IPS-15b (cell line): ENCODE results near the gene VANGL2.

Experiments
- H3K27me3 ChIP-seq: one replicate; pipeline ENCODE4 v1.6.1; 2013; ENCODE audit warnings: low read length; ENCODE audit not compliant: control insufficient read depth, insufficient read depth
- H3K36me3 ChIP-seq: one replicate; pipeline ENCODE4 v1.6.1; 2013; ENCODE audit warnings: low read length; ENCODE audit not compliant: control insufficient read depth, insufficient read depth
- H3K4me1 ChIP-seq: one replicate; pipeline ENCODE4 v1.6.1; 2013; ENCODE audit warnings: mild to moderate bottlenecking, low read length; ENCODE audit not compliant: control insufficient read depth, insufficient read depth
- H3K4me3 ChIP-seq: one replicate; pipeline ENCODE4 v1.5.1; 2013; ENCODE audit warnings: low read depth, low read length
- H3K9ac ChIP-seq: one replicate; pipeline ENCODE4 v1.6.1; 2013; ENCODE audit warnings: low read depth, mild to moderate bottlenecking, low read length
- H3K9me3 ChIP-seq: one replicate; pipeline ENCODE4 v1.6.1; 2013; ENCODE audit warnings: mild to moderate bottlenecking, low read length; ENCODE audit not compliant: control insufficient read depth, insufficient read depth

Gene VANGL2

GRCh38 chr1:160432371-160432786 is 32.0 kb downstream of the VANGL2 start:
- H3K27me3 ChIP-seq = no peaks in the 10 kb centered on the region
- H3K9ac ChIP-seq = no peak overlapping the region
- no peak overlapping the region for H3K4me3 ChIP-seq
- no peaks in the 10 kb centered on the region for H3K36me3 ChIP-seq
- no peaks in the 10 kb centered on the region for H3K9me3 ChIP-seq
- H3K4me1 ChIP-seq = no peaks in the 10 kb centered on the region

GRCh38 chr1:160436966-160437365 is 36.6 kb downstream of the VANGL2 start:
- Histone ChIP-seq H3K9me3 (no peaks in the 10 kb centered on the region), H3K27me3 (no peaks in the 10 kb centered on the region), H3K4me1 (no peaks in the 10 kb centered on the region), H3K4me3 (no peak overlapping the region), H3K36me3 (no peaks in the 10 kb centered on the region), H3K9ac (no peak overlapping the region)

GRCh38 chr1:160437432-160438316 is 37.3 kb downstream of the VANGL2 start:
- H3K4me3 ChIP-seq = no peak overlapping the region
- no peaks in the 10 kb centered on the region for H3K36me3 ChIP-seq
- no peak overlapping the region for H3K9ac ChIP-seq
- H3K9me3 ChIP-seq = no peaks in the 10 kb centered on the region
- no peaks in the 10 kb centered on the region for H3K4me1 ChIP-seq
- H3K27me3 ChIP-seq = no peaks in the 10 kb centered on the region

GRCh38 chr1:160438317-160438918 is 38.1 kb downstream of the VANGL2 start:
- Histone ChIP-seq H3K4me1 (no peaks in the 10 kb centered on the region), H3K9me3 (no peaks in the 10 kb centered on the region), H3K27me3 (no peaks in the 10 kb centered on the region), H3K4me3 (no peak overlapping the region), H3K9ac (no peak overlapping the region), H3K36me3 (no peaks in the 10 kb centered on the region)

GRCh38 chr1:160438935-160439334 is 38.6 kb downstream of the VANGL2 start:
- Histone ChIP-seq H3K36me3 (no peaks in the 10 kb centered on the region), H3K9me3 (no peaks in the 10 kb centered on the region), H3K27me3 (no peaks in the 10 kb centered on the region), H3K4me3 (no peak overlapping the region), H3K4me1 (no peaks in the 10 kb centered on the region), H3K9ac (no peak overlapping the region)

DNA sequence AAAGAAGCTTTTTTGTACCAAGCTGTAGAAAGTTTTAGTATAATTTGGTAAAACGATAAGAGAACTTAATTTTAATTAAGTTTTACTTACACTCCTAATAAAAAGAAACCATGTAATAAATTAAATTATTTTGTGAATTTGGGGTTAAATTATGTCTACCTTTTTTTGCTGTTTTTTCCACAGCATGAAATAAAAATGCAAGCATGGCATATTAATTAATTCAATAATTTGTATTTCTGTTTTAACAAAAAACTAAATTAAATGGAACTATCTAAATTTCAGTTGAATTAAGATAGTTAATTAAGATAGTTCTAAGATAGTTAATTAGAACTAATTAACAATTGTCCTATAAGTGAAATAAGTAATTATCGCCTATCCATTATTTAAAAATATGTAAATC is 39.4 kb downstream of the VANGL2 start:
- Histone ChIP-seq H3K36me3 (no peaks in the 10 kb centered on the region), H3K9me3 (no peaks in the 10 kb centered on the region), H3K4me3 (no peak overlapping the region), H3K9ac (no peak overlapping the region), H3K27me3 (no peaks in the 10 kb centered on the region), H3K4me1 (no peaks in the 10 kb centered on the region)

DNA sequence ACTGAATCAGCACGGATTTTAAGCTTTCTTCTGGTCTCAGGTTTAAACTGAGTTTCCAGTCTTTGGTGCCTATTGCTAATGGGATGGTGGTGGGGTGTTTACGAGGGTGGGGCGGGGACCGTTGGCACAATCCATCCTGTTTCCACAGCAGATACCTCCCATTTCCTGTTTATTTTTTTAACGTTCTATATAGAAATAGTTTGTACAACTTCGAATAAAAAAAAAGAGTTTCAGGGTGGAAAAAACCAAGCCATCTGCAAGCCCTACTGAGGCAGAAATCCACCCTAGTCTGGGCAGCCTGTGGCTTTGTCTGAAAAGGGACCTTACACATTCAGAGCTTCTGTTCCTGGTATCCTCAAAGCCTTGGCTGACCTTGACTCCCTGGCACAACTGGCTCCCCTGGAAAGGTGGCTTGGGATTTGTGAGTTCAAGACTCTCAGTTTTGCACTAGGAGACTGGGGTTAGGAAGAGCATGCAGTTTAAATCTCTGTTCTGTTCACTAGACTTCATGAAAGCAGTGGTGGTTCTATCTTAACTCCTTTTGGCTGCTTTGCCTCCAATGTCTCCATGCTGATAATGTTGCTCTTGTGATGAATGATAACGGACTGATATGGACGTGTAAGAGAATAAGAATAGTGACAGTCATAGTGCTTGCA is 46.7 kb downstream of the VANGL2 start:
- no peak overlapping the region for H3K9ac ChIP-seq
- H3K4me1 ChIP-seq = no peaks in the 10 kb centered on the region
- H3K27me3 ChIP-seq = no peaks in the 10 kb centered on the region
- no peak overlapping the region for H3K4me3 ChIP-seq
- H3K36me3 ChIP-seq = no peaks in the 10 kb centered on the region
- H3K9me3 ChIP-seq = no peaks in the 10 kb centered on the region

DNA sequence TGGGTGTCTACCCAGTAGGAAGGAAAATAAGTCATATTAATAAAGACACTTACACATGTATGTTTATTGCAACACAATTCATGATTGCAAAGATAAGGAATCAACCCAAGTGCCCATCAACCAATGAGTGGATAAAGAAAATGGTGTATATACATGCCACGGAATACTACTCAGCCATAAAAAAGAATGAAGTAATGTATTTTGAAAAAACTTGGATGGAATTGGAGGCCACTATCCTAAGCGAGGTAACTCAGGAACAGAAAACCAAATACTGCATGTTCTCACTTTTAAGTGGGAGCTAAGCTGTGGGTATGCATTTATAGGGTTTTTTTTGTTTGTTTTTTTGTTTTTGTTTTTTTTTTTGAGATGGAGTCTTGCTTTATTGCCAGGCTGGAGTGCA is 49.1 kb downstream of the VANGL2 start:
- H3K9me3 ChIP-seq = no peaks in the 10 kb centered on the region
- H3K4me1 ChIP-seq = no peaks in the 10 kb centered on the region
- no peak overlapping the region for H3K4me3 ChIP-seq
- H3K9ac ChIP-seq = no peak overlapping the region
- H3K27me3 ChIP-seq = no peaks in the 10 kb centered on the region
- H3K36me3 ChIP-seq = no peaks in the 10 kb centered on the region

GRCh38 chr1:160451119-160451858 is 50.9 kb downstream of the VANGL2 start:
- Histone ChIP-seq H3K4me1 (no peaks in the 10 kb centered on the region), H3K9me3 (no peaks in the 10 kb centered on the region), H3K27me3 (no peaks in the 10 kb centered on the region), H3K36me3 (no peaks in the 10 kb centered on the region), H3K9ac (no peak overlapping the region), H3K4me3 (no peak overlapping the region)

DNA sequence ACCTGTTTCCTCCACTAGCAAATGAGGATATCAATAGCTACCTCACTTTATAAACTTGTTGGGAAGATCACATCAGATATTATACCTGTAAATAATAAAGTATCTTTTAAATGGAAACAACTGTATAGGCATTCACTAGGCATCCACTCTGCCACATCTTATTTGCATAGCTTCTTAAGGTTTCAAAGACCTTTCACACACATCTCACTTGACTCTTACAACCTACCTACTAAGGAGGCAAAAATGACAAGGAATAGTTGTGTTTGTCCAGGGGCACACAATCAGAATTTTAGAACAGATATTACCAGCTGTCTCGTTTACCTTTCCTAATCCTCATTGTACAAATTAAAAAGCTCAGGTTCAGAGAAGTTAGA is 51.5 kb downstream of the VANGL2 start:
- H3K36me3 ChIP-seq = no peaks in the 10 kb centered on the region
- H3K27me3 ChIP-seq = no peaks in the 10 kb centered on the region
- H3K9ac ChIP-seq = no peak overlapping the region
- no peaks in the 10 kb centered on the region for H3K9me3 ChIP-seq
- H3K4me3 ChIP-seq = no peak overlapping the region
- H3K4me1 ChIP-seq = no peaks in the 10 kb centered on the region

DNA sequence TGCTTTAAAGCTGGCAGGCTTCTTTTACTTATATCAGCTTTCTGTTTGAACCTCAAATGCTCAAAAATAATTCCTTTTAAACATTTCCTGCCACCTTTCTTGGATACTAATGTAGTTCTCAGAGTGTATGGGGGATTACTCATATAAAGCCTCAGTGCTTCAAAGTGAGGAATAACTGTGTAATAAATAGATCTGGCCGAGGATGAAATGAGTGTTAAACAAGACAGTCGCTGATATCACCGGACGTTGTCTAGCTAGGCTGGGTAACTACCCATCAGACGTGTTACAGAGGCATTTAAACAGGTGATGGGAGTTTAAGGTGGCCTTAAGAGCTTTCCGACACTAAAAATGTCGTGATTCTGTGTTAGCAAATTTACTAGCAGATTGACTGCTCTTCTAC is 53.1 kb downstream of the VANGL2 start:
- no peaks in the 10 kb centered on the region for H3K36me3 ChIP-seq
- no peaks in the 10 kb centered on the region for H3K27me3 ChIP-seq
- no peaks in the 10 kb centered on the region for H3K4me1 ChIP-seq
- no peak overlapping the region for H3K9ac ChIP-seq
- no peaks in the 10 kb centered on the region for H3K9me3 ChIP-seq
- no peak overlapping the region for H3K4me3 ChIP-seq
